ENCODE data around the gene GALNT9.
"Not testable (repeated sequence)": the region's sequence is repeated elsewhere in the genome, so short reads cannot be mapped to it uniquely, and the experiment has no call there.

Gene GALNT9

GRCh38 chr12:132259872-132260695 is 69.3 kb downstream of the GALNT9 start:
- Mint-ChIP-seq H3K4me1 (no peaks in the 10 kb centered on the region), H3K27ac (no peak overlapping the region), H3K9me3 (no peaks in the 10 kb centered on the region), H3K36me3 (no peaks in the 10 kb centered on the region), H3K4me3 (no peak overlapping the region)
- ATAC-seq (no peak), DNase-seq (ENCODE audit: low spot score in 2 of 2) (no peak)

- Mint-ChIP-seq H3K27ac (no peak overlapping the region), H3K9me3 (no peaks in the 10 kb centered on the region), H3K4me3 (no peak overlapping the region), H3K4me1 (no peaks in the 10 kb centered on the region), H3K36me3 (no peaks in the 10 kb centered on the region)
- DNase-seq (ENCODE audit: low spot score in 2 of 2) (no peak), ATAC-seq (no peak)
These were observed 70.0 kb downstream of the GALNT9 start for GRCh38 chr12:132259364-132259871.

- Mint-ChIP-seq H3K27ac (no peak overlapping the region), H3K36me3 (no peaks in the 10 kb centered on the region), H3K4me1 (no peaks in the 10 kb centered on the region), H3K9me3 (no peaks in the 10 kb centered on the region), H3K4me3 (no peak overlapping the region)
- ATAC-seq = no peak
- DNase-seq (ENCODE audit: low spot score in 2 of 2) = no peak
These were observed 70.8 kb downstream of the GALNT9 start for GRCh38 chr12:132258543-132258942.

- Mint-ChIP-seq H3K4me3 (no peak overlapping the region), H3K4me1 (no peaks in the 10 kb centered on the region), H3K9me3 (no peaks in the 10 kb centered on the region), H3K27ac (no peak overlapping the region), H3K36me3 (no peaks in the 10 kb centered on the region)
- DNase-seq (ENCODE audit: low spot score in 2 of 2) = no peak
- no peak for ATAC-seq
These were observed 71.4 kb downstream of the GALNT9 start for GRCh38 chr12:132257955-132258490.

- Mint-ChIP-seq H3K9me3 (no peaks in the 10 kb centered on the region), H3K27ac (no peak overlapping the region)
- no peak for ATAC-seq
These were observed 72.0 kb downstream of the GALNT9 start for GRCh38 chr12:132257206-132257954.

GRCh38 chr12:132256646-132257045 is 72.7 kb downstream of the GALNT9 start:
- H3K4me1 Mint-ChIP-seq = no peaks in the 10 kb centered on the region
- no peak overlapping the region for H3K27ac Mint-ChIP-seq
- ATAC-seq = no peak
- no peak for DNase-seq (ENCODE audit: low spot score in 2 of 2)
- H3K36me3 Mint-ChIP-seq = no peaks in the 10 kb centered on the region
- no peak overlapping the region for H3K4me3 Mint-ChIP-seq
- no peaks in the 10 kb centered on the region for H3K9me3 Mint-ChIP-seq

More at GRCh38 chr12:132257206-132257954, 72.0 kb downstream of the GALNT9 start:
- H3K4me3 Mint-ChIP-seq = no peak overlapping the region
- no peaks in the 10 kb centered on the region for H3K4me1 Mint-ChIP-seq
- H3K36me3 Mint-ChIP-seq = no peaks in the 10 kb centered on the region
- no peak for DNase-seq (ENCODE audit: low spot score in 2 of 2)

- Mint-ChIP-seq H3K9me3 (no peaks in the 10 kb centered on the region), H3K27ac (no peak overlapping the region), H3K36me3 (no peaks in the 10 kb centered on the region), H3K4me1 (no peaks in the 10 kb centered on the region), H3K4me3 (no peak overlapping the region)
- DNase-seq (ENCODE audit: low spot score in 2 of 2) = no peak
- ATAC-seq = no peak
These were observed 73.7 kb downstream of the GALNT9 start for GRCh38 chr12:132255642-132256041.

GRCh38 chr12:132253698-132254480 is 75.5 kb downstream of the GALNT9 start:
- Mint-ChIP-seq H3K9me3 (no peaks in the 10 kb centered on the region), H3K4me3 (no peak overlapping the region), H3K36me3 (no peaks in the 10 kb centered on the region), H3K4me1 (no peaks in the 10 kb centered on the region), H3K27ac (no peak overlapping the region)
- DNase-seq (ENCODE audit: low spot score in 2 of 2) (no peak), ATAC-seq (no peak)

- H3K27ac Mint-ChIP-seq = not testable (repeated sequence)
These were observed 76.4 kb downstream of the GALNT9 start for GRCh38 chr12:132252981-132253380.

GRCh38 chr12:132251741-132252490 is 77.5 kb downstream of the GALNT9 start:
- Mint-ChIP-seq H3K36me3 (no peaks in the 10 kb centered on the region), H3K27ac (no peak overlapping the region), H3K9me3 (no peaks in the 10 kb centered on the region), H3K4me1 (no peaks in the 10 kb centered on the region), H3K4me3 (no peak overlapping the region)
- DNase-seq (ENCODE audit: low spot score in 2 of 2) (no peak), ATAC-seq (no peak)

More at GRCh38 chr12:132252981-132253380, 76.4 kb downstream of the GALNT9 start:
- not testable (repeated sequence) for ATAC-seq; DNase-seq (ENCODE audit: low spot score in 2 of 2); H3K9me3 Mint-ChIP-seq; H3K4me3 Mint-ChIP-seq; H3K4me1 Mint-ChIP-seq; H3K36me3 Mint-ChIP-seq

GRCh38 chr12:132251310-132251709 is 78.1 kb downstream of the GALNT9 start:
- H3K4me1 Mint-ChIP-seq = no peaks in the 10 kb centered on the region
- no peak overlapping the region for H3K27ac Mint-ChIP-seq
- H3K9me3 Mint-ChIP-seq = no peaks in the 10 kb centered on the region
- DNase-seq (ENCODE audit: low spot score in 2 of 2) (no peak), ATAC-seq (no peak)
- no peaks in the 10 kb centered on the region for H3K36me3 Mint-ChIP-seq
- no peak overlapping the region for H3K4me3 Mint-ChIP-seq

GRCh38 chr12:132250707-132251106 is 78.7 kb downstream of the GALNT9 start:
- no peak overlapping the region for H3K4me3 Mint-ChIP-seq

GRCh38 chr12:132249689-132250478 is 79.5 kb downstream of the GALNT9 start:
- Mint-ChIP-seq H3K27ac (no peak overlapping the region), H3K36me3 (no peaks in the 10 kb centered on the region), H3K9me3 (no peaks in the 10 kb centered on the region), H3K4me1 (no peaks in the 10 kb centered on the region), H3K4me3 (no peak overlapping the region)
- ATAC-seq (no peak), DNase-seq (ENCODE audit: low spot score in 2 of 2) (no peak)

More at GRCh38 chr12:132250707-132251106, 78.7 kb downstream of the GALNT9 start:
- ATAC-seq = no peak
- H3K4me1 Mint-ChIP-seq = no peaks in the 10 kb centered on the region
- H3K9me3 Mint-ChIP-seq = no peaks in the 10 kb centered on the region
- no peak for DNase-seq (ENCODE audit: low spot score in 2 of 2)
- H3K36me3 Mint-ChIP-seq = no peaks in the 10 kb centered on the region
- H3K27ac Mint-ChIP-seq = no peak overlapping the region
